Tibial nerve (tissue), 4 donors: ENCODE results near the gene PPM1L. TPM values are rescaled to one million over a fixed set of nuclear protein-coding genes. Genes with fewer than 3 reads are reported as not detected.

Experiments
- DNase-seq, 2 donors: peaks; one replicate each; pipeline ENCODE4 v3.0.0-alpha.2; 2019; ENCODE audit warnings: low spot score in 2 of 2
- H3K27ac ChIP-seq, 4 donors: fragments of 200-600 bp; sonication (generic) in 3 of 4; one replicate each; pipeline ENCODE4 v1.5.1; 2017 to 2019; ENCODE audit warnings: mild to moderate bottlenecking in 1 of 4
- H3K27me3 ChIP-seq, 2 donors: fragments of 200-600 bp; sonication (generic) in 1 of 2; one replicate each; pipeline versions ENCODE4 v1.5.1 to v1.6.0; 2017 to 2019
- H3K36me3 ChIP-seq, 3 donors: fragments of 200-600 bp; sonication (generic); one replicate each; pipeline ENCODE4 v1.5.1; 2018 to 2019
- H3K4me1 ChIP-seq, 4 donors: fragments of 200-600 bp; sonication (generic) in 3 of 4; one replicate each; pipeline ENCODE4 v1.5.1; 2017 to 2019
- H3K4me3 ChIP-seq, 4 donors: fragments of 200-600 bp; sonication (generic) in 3 of 4; one replicate each; pipeline ENCODE4 v1.5.1; 2017 to 2019; ENCODE audit warnings: mild to moderate bottlenecking in 1 of 4, moderate library complexity in 1 of 4
- H3K9me3 ChIP-seq, 4 donors: fragments of 200-600 bp; sonication (generic) in 3 of 4; one replicate each; pipeline ENCODE4 v1.5.1; 2017 to 2019
- CTCF ChIP-seq, 5 experiments: fragments of 200-600 bp in 3 of 5; fragments of 450-650 bp in 2 of 5; sonication (generic) in 3 of 5; IDR thresholded peaks; one replicate each; pipeline ENCODE4 v1.5.1; 2016 to 2019; ENCODE audit warnings: antibody characterized with exemption in 5 of 5, mild to moderate bottlenecking in 3 of 5, moderate library complexity in 2 of 5
- EP300 ChIP-seq, 2 donors: sonication (generic); formaldehyde crosslinking; IDR thresholded peaks; one replicate each; pipeline ENCODE4 v1.6.1; 2017; ENCODE audit warnings: antibody characterized with exemption in 2 of 2, mild to moderate bottlenecking in 1 of 2
- POLR2A ChIP-seq, 2 donors: fragments of 450-650 bp; IDR thresholded peaks; one replicate each; pipeline ENCODE4 v1.6.1; 2017; ENCODE audit warnings: antibody characterized with exemption in 2 of 2, mild to moderate bottlenecking in 2 of 2, moderate library complexity in 2 of 2
- WGBS, 2 donors: methylation state at CpG; one replicate each; pipeline ENCODE4 v1.1.5; 2018; 5-methylcytosine and 5-hydroxymethylcytosine counted together
- total RNA-seq, 4 donors: library from RNA; depleted of rRNA; stranded (reverse); fragments of >200 nt; gene quantifications; one replicate each; pipeline ENCODE4 v1.1.0, GENCODE V29; 2016

PPM1L gene
- total RNA-seq, 4 donors from 2014 or later: 13.2 to 41.0 (median 24.3) TPM

GRCh38 chr3:160820430-160820829 is 64.4 kb downstream of the PPM1L start:
- no peaks in the 10 kb centered on the region for H3K9me3 ChIP-seq
- no peak overlapping the region for H3K27ac ChIP-seq
- WGBS, 2 donors: 97% methylated on average over 1 of the region's 1 CpG
- no peaks in the 10 kb centered on the region for H3K36me3 ChIP-seq
- no peak overlapping the region for H3K4me3 ChIP-seq
- H3K4me1 ChIP-seq: no peaks in the 10 kb centered on the region
- no peak for DNase-seq
- H3K27me3 ChIP-seq: no peaks in the 10 kb centered on the region
- TF ChIP-seq EP300 (IDR thresholded peaks at IDR 0.05) (no peak), CTCF (IDR thresholded peaks at IDR 0.05) (no peak), POLR2A (IDR thresholded peaks at IDR 0.05) (no peak)

GRCh38 chr3:160822936-160823335 is 66.9 kb downstream of the PPM1L start:
- no peak for TF ChIP-seq EP300 (IDR thresholded peaks at IDR 0.05)
- no peak for TF ChIP-seq CTCF (IDR thresholded peaks at IDR 0.05)
- TF ChIP-seq POLR2A (IDR thresholded peaks at IDR 0.05): no peak
- Histone ChIP-seq H3K27ac (no peak overlapping the region), H3K4me3 (no peak overlapping the region), H3K4me1 (no peaks in the 10 kb centered on the region), H3K36me3 (no peaks in the 10 kb centered on the region), H3K9me3 (no peaks in the 10 kb centered on the region), H3K27me3 (no peaks in the 10 kb centered on the region)
- no peak for DNase-seq

- DNase-seq: no peak
- Histone ChIP-seq H3K9me3 (no peaks in the 10 kb centered on the region), H3K4me1 (no peaks in the 10 kb centered on the region), H3K27me3 (no peaks in the 10 kb centered on the region), H3K4me3 (no peak overlapping the region), H3K36me3 (no peaks in the 10 kb centered on the region), H3K27ac (no peak overlapping the region)
- WGBS, 2 donors: 88 to 91% methylated on average over 3 of the region's 3 CpGs
- no peak for TF ChIP-seq POLR2A (IDR thresholded peaks at IDR 0.05)
- TF ChIP-seq EP300 (IDR thresholded peaks at IDR 0.05): no peak
- TF ChIP-seq CTCF (IDR thresholded peaks at IDR 0.05): no peak
Measured at GRCh38 chr3:160825311-160825800, 69.3 kb downstream of the PPM1L start.

GRCh38 chr3:160826408-160826807 is 70.4 kb downstream of the PPM1L start:
- Histone ChIP-seq H3K4me3 (no peak overlapping the region), H3K36me3 (no peaks in the 10 kb centered on the region), H3K9me3 (no peaks in the 10 kb centered on the region), H3K4me1 (no peaks in the 10 kb centered on the region), H3K27me3 (no peaks in the 10 kb centered on the region), H3K27ac (no peak overlapping the region)
- no peak for TF ChIP-seq CTCF (IDR thresholded peaks at IDR 0.05)
- no peak for TF ChIP-seq EP300 (IDR thresholded peaks at IDR 0.05)
- TF ChIP-seq POLR2A (IDR thresholded peaks at IDR 0.05): no peak
- no peak for DNase-seq

- Histone ChIP-seq H3K36me3 (no peaks in the 10 kb centered on the region), H3K4me3 (no peak overlapping the region), H3K4me1 (no peaks in the 10 kb centered on the region), H3K27ac (no peak overlapping the region), H3K27me3 (no peaks in the 10 kb centered on the region), H3K9me3 (no peaks in the 10 kb centered on the region)
- 35 to 48% methylated on average over 2 of the region's 2 CpGs for WGBS, 2 donors
- TF ChIP-seq POLR2A (IDR thresholded peaks at IDR 0.05): no peak
- TF ChIP-seq CTCF (IDR thresholded peaks at IDR 0.05): no peak
- TF ChIP-seq EP300 (IDR thresholded peaks at IDR 0.05): no peak
- no peak for DNase-seq
Measured at GRCh38 chr3:160826991-160827390, 71.0 kb downstream of the PPM1L start.
